Progenitor cell of endocrine pancreas (in vitro differentiated cells): Measurements from ENCODE around the gene PLCB2. TPM values are rescaled to one million over a fixed set of nuclear protein-coding genes. Genes with fewer than 3 reads are reported as not detected.
A peak's percentile ranks its signal among the peaks of the same experiment; 100 is the strongest.

Experiments
- DNase-seq: peaks from one replicate; pipeline ENCODE4 v3.0.0; 2021; ENCODE audit warnings: low spot score; ENCODE audit not compliant: unreplicated experiment
- H3K27ac Mint-ChIP-seq: 2 replicates; pipeline ENCODE4 v1.8.0; 2021; ENCODE audit warnings: mild to moderate bottlenecking, moderate library complexity, mixed read lengths
- H3K27me3 Mint-ChIP-seq: 2 replicates; pipeline ENCODE4 v1.8.0; 2021; ENCODE audit warnings: mixed read lengths
- H3K36me3 Mint-ChIP-seq: 2 replicates; pipeline ENCODE4 v1.8.0; 2022; ENCODE audit warnings: mixed read lengths; ENCODE audit not compliant: insufficient read depth
- H3K4me1 Mint-ChIP-seq: 2 replicates; pipeline ENCODE4 v1.8.0; 2021; ENCODE audit warnings: low read depth, mixed read lengths
- H3K4me3 Mint-ChIP-seq: 2 replicates; pipeline ENCODE4 v1.8.0; 2021; ENCODE audit warnings: low read depth, mild to moderate bottlenecking, moderate library complexity, mixed read lengths
- H3K9me3 Mint-ChIP-seq: 2 replicates; pipeline ENCODE4 v1.8.0; 2021; ENCODE audit warnings: low read depth, mixed read lengths
- CTCF ChIP-seq: fragments of 200-600 bp; sonication (generic); IDR thresholded peaks from one replicate; pipeline ENCODE4 v1.5.0; 2021; ENCODE audit warnings: antibody characterized with exemption, mild to moderate bottlenecking; ENCODE audit not compliant: unreplicated experiment
- total RNA-seq: library from RNA; stranded (reverse); gene quantifications from 2 replicates; pipeline ENCODE4 v1.2.1, GENCODE V29; 2021

PLCB2 gene
- total RNA-seq, 1 donor from 2014 or later: 2.5 TPM

- TF ChIP-seq CTCF: no peak
- Mint-ChIP-seq H3K27ac (no peak overlapping the region), H3K4me3 (no peak overlapping the region), H3K27me3 (peaks cover 14% of the 10 kb centered on the region), H3K9me3 (no peaks in the 10 kb centered on the region), H3K4me1 (peaks cover 4% of the 10 kb centered on the region), H3K36me3 (peaks cover 2% of the 10 kb centered on the region)
- DNase-seq: no peak
These were observed 49.9 kb downstream of the PLCB2 start for GRCh38 chr15:40257656-40258450.

GRCh38 chr15:40256638-40257235 is 51.0 kb downstream of the PLCB2 start:
- TF ChIP-seq CTCF: no peak
- Mint-ChIP-seq H3K27ac (no peak overlapping the region), H3K9me3 (no peaks in the 10 kb centered on the region), H3K4me3 (no peak overlapping the region), H3K27me3 (peaks cover 19% of the 10 kb centered on the region), H3K36me3 (peaks cover 2% of the 10 kb centered on the region), H3K4me1 (peaks cover 4% of the 10 kb centered on the region)
- no peak for DNase-seq

GRCh38 chr15:40255033-40255432 is 52.7 kb downstream of the PLCB2 start:
- H3K4me3 Mint-ChIP-seq: no peak overlapping the region
- H3K4me1 Mint-ChIP-seq: peaks cover 4% of the 10 kb centered on the region
- H3K9me3 Mint-ChIP-seq: no peaks in the 10 kb centered on the region
- TF ChIP-seq CTCF: no peak
- H3K27me3 Mint-ChIP-seq: peaks cover 34% of the 10 kb centered on the region
- H3K27ac Mint-ChIP-seq: no peak overlapping the region
- DNase-seq: no peak
- no peaks in the 10 kb centered on the region for H3K36me3 Mint-ChIP-seq

- no peak overlapping the region for H3K27ac Mint-ChIP-seq
- no peaks in the 10 kb centered on the region for H3K36me3 Mint-ChIP-seq
- no peak for TF ChIP-seq CTCF
- no peaks in the 10 kb centered on the region for H3K9me3 Mint-ChIP-seq
- H3K4me1 Mint-ChIP-seq: peaks cover 4% of the 10 kb centered on the region
- H3K4me3 Mint-ChIP-seq: no peak overlapping the region
- peaks cover 39% of the 10 kb centered on the region for H3K27me3 Mint-ChIP-seq
- DNase-seq: no peak
These were observed 53.3 kb downstream of the PLCB2 start for GRCh38 chr15:40254452-40254851.

- Mint-ChIP-seq H3K4me1 (peaks cover 4% of the 10 kb centered on the region), H3K4me3 (peak overlapping the region; percentile 83), H3K27me3 (peaks cover 41% of the 10 kb centered on the region), H3K27ac (peak overlapping the region; percentile 90), H3K9me3 (no peaks in the 10 kb centered on the region), H3K36me3 (no peaks in the 10 kb centered on the region)
- TF ChIP-seq CTCF: no peak
- no peak for DNase-seq
These were observed 54.5 kb downstream of the PLCB2 start for GRCh38 chr15:40253167-40253790.
